Measurements from ENCODE around the gene HOXD12.

The HOXD12 gene

DNA sequence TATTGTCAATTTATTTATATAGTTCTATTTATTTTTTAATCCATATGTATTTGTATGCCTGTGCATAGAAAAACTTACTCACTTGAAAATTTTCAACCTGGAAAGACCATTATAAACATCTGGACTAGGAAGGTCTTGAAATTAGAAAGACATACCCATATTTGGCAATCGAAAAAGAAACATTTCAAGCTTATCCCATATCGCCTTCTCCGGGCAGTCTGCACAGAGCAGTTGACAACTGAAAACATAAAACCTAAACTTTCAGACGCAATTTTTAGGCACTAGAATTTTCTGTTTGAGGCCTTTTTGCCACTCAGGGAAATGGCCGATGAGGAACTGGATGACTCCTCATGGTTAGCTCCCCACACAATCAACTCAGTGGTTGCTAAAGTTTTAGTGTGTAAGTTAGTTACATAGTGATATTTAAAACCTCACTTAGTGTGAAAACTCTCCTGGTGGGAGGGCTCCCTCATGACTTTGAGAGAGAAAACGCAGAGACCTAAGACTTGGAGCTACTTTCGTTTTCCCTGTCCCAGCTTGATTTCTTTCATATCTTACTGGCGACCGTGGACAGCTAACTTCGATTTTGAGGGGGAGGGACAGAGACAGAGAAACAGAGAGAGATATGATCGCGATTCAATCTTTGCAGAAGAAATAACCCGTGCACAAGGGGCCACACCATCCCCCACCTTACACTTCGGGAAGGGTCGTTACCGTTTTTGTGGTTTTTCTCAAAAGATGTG is 3.2 kb upstream of the HOXD12 start:
- H3K27me3 ChIP-seq: peaks cover 14 to 100% of the 10 kb centered on the region in 2 donors
- peaks cover 0 to 65% (median 51%) of the 10 kb centered on the region in 4 donors for H3K4me1 ChIP-seq
- intact Hi-C loops (cut with DNase I; ENCODE audit: low total_unique reads): loop anchor here (5.0 kb wide), 1 partner anchor 729 kb away; no protein-coding TSS in a partner anchor
- no peaks in the 10 kb centered on the region for H3K9me3 ChIP-seq
- H3K27ac ChIP-seq: no peak overlapping the region
- no peak for DNase-seq
- TF ChIP-seq, protein P1, sequence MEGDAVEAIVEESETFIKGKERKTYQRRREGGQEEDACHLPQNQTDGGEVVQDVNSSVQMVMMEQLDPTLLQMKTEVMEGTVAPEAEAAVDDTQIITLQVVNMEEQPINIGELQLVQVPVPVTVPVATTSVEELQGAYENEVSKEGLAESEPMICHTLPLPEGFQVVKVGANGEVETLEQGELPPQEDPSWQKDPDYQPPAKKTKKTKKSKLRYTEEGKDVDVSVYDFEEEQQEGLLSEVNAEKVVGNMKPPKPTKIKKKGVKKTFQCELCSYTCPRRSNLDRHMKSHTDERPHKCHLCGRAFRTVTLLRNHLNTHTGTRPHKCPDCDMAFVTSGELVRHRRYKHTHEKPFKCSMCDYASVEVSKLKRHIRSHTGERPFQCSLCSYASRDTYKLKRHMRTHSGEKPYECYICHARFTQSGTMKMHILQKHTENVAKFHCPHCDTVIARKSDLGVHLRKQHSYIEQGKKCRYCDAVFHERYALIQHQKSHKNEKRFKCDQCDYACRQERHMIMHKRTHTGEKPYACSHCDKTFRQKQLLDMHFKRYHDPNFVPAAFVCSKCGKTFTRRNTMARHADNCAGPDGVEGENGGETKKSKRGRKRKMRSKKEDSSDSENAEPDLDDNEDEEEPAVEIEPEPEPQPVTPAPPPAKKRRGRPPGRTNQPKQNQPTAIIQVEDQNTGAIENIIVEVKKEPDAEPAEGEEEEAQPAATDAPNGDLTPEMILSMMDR (IDR thresholded peaks at IDR 0.05): no peak
- H3K4me3 ChIP-seq: peak overlapping the region; percentile 13 to 49
- H3K36me3 ChIP-seq: no peaks in the 10 kb centered on the region

DNA sequence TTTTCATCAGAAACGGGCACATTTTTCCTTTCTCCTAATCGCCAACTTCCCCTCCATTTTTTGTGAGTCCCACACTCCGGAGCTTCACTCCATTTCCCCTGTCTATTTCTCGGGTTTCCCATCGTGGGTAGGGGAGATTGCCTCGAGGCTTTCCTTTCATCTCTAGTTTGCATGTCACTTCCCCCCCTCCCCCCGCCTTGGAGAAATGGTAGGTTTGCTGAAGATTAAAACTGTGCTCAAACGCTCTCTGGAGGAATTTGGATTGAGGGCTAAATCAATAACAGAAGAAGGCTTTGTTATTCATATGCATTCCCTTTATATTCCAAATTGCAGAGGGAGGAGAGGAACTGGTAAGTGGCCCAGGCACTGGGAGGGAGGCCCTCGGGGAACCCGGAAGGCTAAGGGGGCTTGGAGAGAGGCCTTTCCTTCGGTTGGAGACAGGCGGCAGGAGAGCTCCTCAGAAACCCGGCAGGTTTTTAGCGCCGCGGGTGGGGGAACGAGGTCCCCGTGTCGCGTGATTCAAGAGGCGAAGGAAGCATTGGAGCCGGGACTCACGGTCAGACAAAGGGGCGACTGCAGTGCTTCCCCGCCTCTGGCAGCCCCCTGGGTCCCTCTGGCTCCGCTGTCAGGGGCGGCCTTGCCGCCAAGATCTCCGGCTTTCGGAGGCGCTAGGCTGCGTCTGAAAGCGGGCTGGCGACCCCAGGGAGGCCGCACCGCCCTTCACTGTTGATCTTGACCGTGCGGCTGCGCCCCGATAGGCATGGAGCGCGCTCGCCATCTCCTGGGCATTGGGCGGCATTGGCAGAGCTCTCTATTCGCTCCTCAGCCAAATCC is 2.4 kb upstream of the HOXD12 start:
- Histone ChIP-seq H3K4me3 (peak overlapping the region; percentile 13 to 49), H3K9me3 (no peaks in the 10 kb centered on the region), H3K27ac (no peak overlapping the region), H3K36me3 (no peaks in the 10 kb centered on the region), H3K4me1 (peaks cover 0 to 58% (median 49%) of the 10 kb centered on the region in 4 donors), H3K27me3 (peaks cover 14 to 100% of the 10 kb centered on the region in 2 donors)
- TF ChIP-seq, protein P1 (IDR thresholded peaks at IDR 0.05): peak; percentile 77 to 94
- intact Hi-C loops (cut with DNase I; ENCODE audit: low total_unique reads): loop anchor here (5.0 kb wide), 1 partner anchor 730 kb away; no protein-coding TSS in a partner anchor
- peak in 1 of 2 donors; percentile 59 for DNase-seq

DNA sequence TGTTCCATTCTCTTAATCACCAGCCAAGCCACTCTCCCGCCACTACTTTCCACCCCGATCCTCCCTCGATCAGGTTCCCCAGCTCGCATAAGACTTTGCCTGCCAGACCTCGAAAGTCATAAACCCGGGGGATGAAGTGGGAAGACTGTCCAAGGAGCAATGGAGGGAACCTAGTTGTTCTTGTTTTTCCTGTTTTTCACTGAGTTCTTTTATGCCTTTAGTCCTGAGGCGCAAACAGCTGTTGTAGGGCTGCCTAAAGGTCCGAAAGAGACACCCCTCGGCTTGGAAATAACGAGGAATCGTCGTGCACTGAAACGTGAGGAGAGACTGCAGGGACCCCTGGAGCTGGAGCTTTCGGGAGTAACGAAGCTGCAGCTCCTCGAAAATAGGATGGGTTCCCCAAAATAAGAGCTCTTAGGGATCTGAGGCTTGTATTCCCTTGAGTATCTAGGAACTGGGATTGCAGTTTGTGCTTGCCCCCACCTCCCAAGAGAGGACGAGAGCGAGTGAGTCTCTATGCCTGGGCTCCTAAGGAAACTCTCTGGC is 1.7 kb upstream of the HOXD12 start:
- no peaks in the 10 kb centered on the region for H3K9me3 ChIP-seq
- TF ChIP-seq, protein P1 (IDR thresholded peaks at IDR 0.05): no peak
- peak overlapping the region; percentile 13 to 49 for H3K4me3 ChIP-seq
- H3K27me3 ChIP-seq: peaks cover 11 to 100% of the 10 kb centered on the region in 2 donors
- intact Hi-C loops (cut with DNase I; ENCODE audit: low total_unique reads): loop anchor here (5.0 kb wide), 1 partner anchor 731 kb away; no protein-coding TSS in a partner anchor
- H3K36me3 ChIP-seq: no peaks in the 10 kb centered on the region
- no peak for DNase-seq
- no peak overlapping the region for H3K27ac ChIP-seq
- H3K4me1 ChIP-seq: peaks cover 0 to 51% (median 43%) of the 10 kb centered on the region in 4 donors

DNA sequence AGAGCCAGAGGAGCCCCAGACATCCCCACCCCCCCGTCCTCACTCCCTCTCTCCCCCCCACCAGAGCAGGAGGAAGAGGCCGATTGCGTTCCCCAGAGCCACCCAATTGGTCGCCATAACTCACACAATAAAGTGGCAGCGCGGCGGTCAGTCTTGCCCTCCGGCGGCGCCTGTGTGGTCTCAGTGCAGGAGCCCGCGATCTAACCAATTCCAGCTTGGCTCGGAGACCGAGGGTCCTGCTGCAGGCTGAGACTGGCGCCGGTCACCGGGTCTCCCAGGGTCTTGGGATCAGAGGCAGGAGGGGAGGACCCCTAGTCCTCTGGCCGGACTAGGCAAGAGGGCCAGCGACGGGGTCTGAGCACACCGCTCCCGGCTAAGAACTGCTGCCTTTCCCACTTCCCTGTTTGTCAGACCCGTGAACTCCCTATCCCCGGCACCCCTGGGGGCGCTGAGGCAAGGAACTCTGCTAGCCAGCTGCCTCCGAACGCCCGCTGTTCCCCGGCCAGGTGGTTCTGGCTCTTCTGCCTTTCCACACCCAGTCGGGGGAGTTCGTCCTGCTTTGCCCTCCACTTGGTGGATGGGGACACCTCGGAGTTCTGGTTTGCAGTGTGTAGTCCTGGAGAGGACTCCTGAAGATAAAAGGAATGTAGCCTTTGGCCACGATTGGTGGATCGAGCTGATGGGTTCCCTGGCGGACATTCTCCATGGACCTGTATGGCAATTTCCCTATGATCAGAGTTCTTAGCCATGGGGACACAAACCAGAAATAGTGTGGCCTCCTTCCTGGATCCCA is 1.0 kb upstream of the HOXD12 start:
- intact Hi-C loops (cut with DNase I; ENCODE audit: low total_unique reads): loop anchor here (5.0 kb wide), 1 partner anchor 731 kb away; no protein-coding TSS in a partner anchor
- Histone ChIP-seq H3K27me3 (peaks cover 11 to 100% of the 10 kb centered on the region in 2 donors), H3K27ac (no peak overlapping the region), H3K36me3 (no peaks in the 10 kb centered on the region), H3K4me1 (peaks cover 0 to 44% (median 37%) of the 10 kb centered on the region in 4 donors), H3K9me3 (no peaks in the 10 kb centered on the region), H3K4me3 (no peak overlapping the region)
- no peak for DNase-seq
- TF ChIP-seq, protein P1 (IDR thresholded peaks at IDR 0.05): no peak

Data from tibial artery (tissue), 4 donors.